CD14-positive monocyte (primary cell): ENCODE data around the gene SLC9A9. TPM values are rescaled to one million over a fixed set of nuclear protein-coding genes. Genes with fewer than 3 reads are reported as not detected.

ENCODE experiments used
- DNase-seq, 3 donors: peaks; one replicate each; pipeline ENCODE4 v3.0.0-alpha.2; 2011 to 2022
- H2AFZ ChIP-seq: 2 replicates; pipeline ENCODE4 v1.6.0; 2012; ENCODE audit warnings: mild to moderate bottlenecking, low read depth, low read length, inconsistent platforms; ENCODE audit not compliant: insufficient read depth, poor library complexity, severe bottlenecking
- H3K27ac ChIP-seq, 2 donors: 1 replicate in 1 of 2; 2 replicates in 1 of 2; pipeline ENCODE4 v1.5.1; 2012 to 2013; ENCODE audit warnings: low read length in 2 of 2, control low read depth in 1 of 2, inconsistent platforms in 1 of 2, low read depth in 1 of 2, mild to moderate bottlenecking in 1 of 2
- H3K27me3 ChIP-seq, 2 donors: one replicate each; pipeline versions ENCODE4 v1.6.0 to v1.6.1; 2011 to 2013; ENCODE audit warnings: low read length in 2 of 2; ENCODE audit not compliant: control insufficient read depth in 2 of 2, insufficient read depth in 2 of 2
- H3K36me3 ChIP-seq, 2 donors: replicated peaks in 1 of 2; 1 replicate in 1 of 2; 2 replicates in 1 of 2; pipeline versions ENCODE4 v1.5.1 to v1.6.1; 2012 to 2013; ENCODE audit warnings: low read length in 2 of 2, control low read depth in 1 of 2, inconsistent platforms in 1 of 2, mild to moderate bottlenecking in 1 of 2; ENCODE audit not compliant: insufficient read depth in 2 of 2, control insufficient read depth in 1 of 2
- H3K4me1 ChIP-seq, 2 donors: 1 replicate in 1 of 2; 2 replicates in 1 of 2; pipeline versions ENCODE4 v1.5.1 to v1.6.1; 2012 to 2013; ENCODE audit warnings: low read length in 2 of 2, control low read depth in 1 of 2, inconsistent platforms in 1 of 2, mild to moderate bottlenecking in 1 of 2, moderate library complexity in 1 of 2; ENCODE audit not compliant: insufficient read depth in 2 of 2, control insufficient read depth in 1 of 2
- H3K4me2 ChIP-seq: replicated peaks from 2 replicates; pipeline ENCODE3; 2012; ENCODE audit warnings: low read length, moderate library complexity, mild to moderate bottlenecking; ENCODE audit not compliant: poor library complexity, severe bottlenecking; ENCODE audit errors: extremely low read depth
- H3K4me3 ChIP-seq, 3 experiments: fragments of 200-600 bp in 1 of 3; sonication (generic) in 1 of 3; replicated peaks in 1 of 3; 1 replicate in 2 of 3; 2 replicates in 1 of 3; pipeline ENCODE4 v1.5.1; 2011 to 2013; ENCODE audit warnings: low read length in 3 of 3, mild to moderate bottlenecking in 3 of 3, control low read depth in 2 of 3, low read depth in 2 of 3, inconsistent platforms in 1 of 3, moderate library complexity in 1 of 3
- H3K79me2 ChIP-seq: 2 replicates; pipeline ENCODE4 v1.6.0; 2012; ENCODE audit warnings: mild to moderate bottlenecking, control low read depth, inconsistent platforms, low read length, moderate library complexity; ENCODE audit not compliant: insufficient read depth
- H3K9ac ChIP-seq: 2 replicates; pipeline ENCODE4 v1.6.0; 2017; ENCODE audit warnings: low read length, mild to moderate bottlenecking; ENCODE audit not compliant: insufficient read depth, poor library complexity, severe bottlenecking
- H3K9me3 ChIP-seq, 2 donors: replicated peaks in 1 of 2; 1 replicate in 1 of 2; 2 replicates in 1 of 2; pipeline versions ENCODE4 v1.5.1 to v1.6.1; 2012 to 2013; ENCODE audit warnings: low read length in 2 of 2, control low read depth in 1 of 2; ENCODE audit not compliant: control insufficient read depth in 1 of 2, insufficient read depth in 1 of 2
- H4K20me1 ChIP-seq: 2 replicates; pipeline ENCODE4 v1.6.0; 2012; ENCODE audit warnings: mild to moderate bottlenecking, low read length, control low read depth, moderate library complexity; ENCODE audit not compliant: insufficient read depth
- H3K27ac Mint-ChIP-seq, 7 donors: one replicate each; pipeline ENCODE4 v1.8.0; 2020; ENCODE audit warnings: mild to moderate bottlenecking in 7 of 7, mixed read lengths in 7 of 7, moderate library complexity in 6 of 7, inconsistent platforms in 2 of 7
- H3K27me3 Mint-ChIP-seq, 3 donors: one replicate each; pipeline ENCODE4 v1.8.0; 2021 to 2022; ENCODE audit warnings: low read depth in 3 of 3, mild to moderate bottlenecking in 3 of 3, mixed read lengths in 3 of 3, moderate library complexity in 3 of 3, inconsistent platforms in 1 of 3
- H3K36me3 Mint-ChIP-seq, 2 donors: one replicate each; pipeline ENCODE4 v1.8.0; 2020; ENCODE audit warnings: mixed read lengths in 2 of 2, inconsistent platforms in 1 of 2, mild to moderate bottlenecking in 1 of 2
- H3K4me1 Mint-ChIP-seq: one replicate; pipeline ENCODE4 v1.8.0; 2020; ENCODE audit warnings: mild to moderate bottlenecking, mixed read lengths
- H3K4me3 Mint-ChIP-seq, 2 donors: one replicate each; pipeline ENCODE4 v1.8.0; 2020; ENCODE audit warnings: mild to moderate bottlenecking in 2 of 2, mixed read lengths in 2 of 2, moderate library complexity in 1 of 2
- H3K9me3 Mint-ChIP-seq, 7 donors: one replicate each; pipeline ENCODE4 v1.8.0; 2020 to 2022; ENCODE audit warnings: mixed read lengths in 7 of 7, mild to moderate bottlenecking in 6 of 7, moderate library complexity in 6 of 7, inconsistent platforms in 2 of 7
- CTCF ChIP-seq: fragments of 200-600 bp; IDR thresholded peaks from one replicate; pipeline ENCODE4 v1.8.0; 2022; ENCODE audit warnings: antibody characterized with exemption, mild to moderate bottlenecking
- WGBS: methylation state at CpG from one replicate; pipeline ENCODE4 v1.1.5; 2013; ENCODE audit warnings: missing lambda C conversion rate; ENCODE audit not compliant: insufficient coverage; 5-methylcytosine and 5-hydroxymethylcytosine counted together
- intact Hi-C, 2 donors: fragments of 100-400 bp; cut with micrococcal nuclease; formaldehyde crosslinking; loops; one replicate each; pipeline versions ENCODE4 v1.15.0 to v1.15.1; 2023
- polyA plus RNA-seq, 3 donors: library from polyadenylated mRNA; depleted of rRNA in 1 of 3; unstranded in 2 of 3; stranded (reverse) in 1 of 3; fragments of 300-500 nt in 2 of 3; fragments of >200 nt in 1 of 3; fragmentation: Illumina TruSeq in 2 of 3; gene quantifications; 1 replicate in 2 of 3; 2 replicates in 1 of 3; pipeline ENCODE4 v1.2.3, GENCODE V29; 2012 to 2021

The SLC9A9 gene
- polyA plus RNA-seq, 3 donors = 14.1 to 32.8 (median 27.0) TPM

GRCh38 chr3:143361589-143361988 lies 486.7 kb downstream of the SLC9A9 start:
- no peak for DNase-seq
- Mint-ChIP-seq H3K27ac (no peak overlapping the region), H3K27me3 (peaks cover 0 to 4% (median 0%) of the 10 kb centered on the region in 3 donors), H3K4me3 (no peak overlapping the region), H3K36me3 (peaks cover 20 to 38% of the 10 kb centered on the region in 2 donors), H3K4me1 (peaks cover 12% of the 10 kb centered on the region), H3K9me3 (peaks cover 0 to 6% (median 2%) of the 10 kb centered on the region in 7 donors)
- Histone ChIP-seq H3K9me3 (no peaks in the 10 kb centered on the region), H3K79me2 (no peaks in the 10 kb centered on the region), H3K36me3 (peaks cover 0 to 8% of the 10 kb centered on the region in 2 donors), H3K4me3 (no peak overlapping the region), H3K4me2 (no peak overlapping the region), H3K27ac (no peak overlapping the region), H3K27me3 (no peaks in the 10 kb centered on the region), H4K20me1 (no peaks in the 10 kb centered on the region), H3K4me1 (peaks cover 0 to 5% of the 10 kb centered on the region in 2 donors), H2AFZ (no peak overlapping the region), H3K9ac (no peak overlapping the region)
- TF ChIP-seq CTCF = no peak
- intact Hi-C loops = no loop called here
- no CpG with 5 or more reads among the region's 2 CpGs for whole genome bisulfite sequencing

GRCh38 chr3:143360244-143360643 lies 488.0 kb downstream of the SLC9A9 start:
- Histone ChIP-seq H3K79me2 (no peaks in the 10 kb centered on the region), H3K4me1 (peaks cover 0 to 5% of the 10 kb centered on the region in 2 donors), H3K9me3 (no peaks in the 10 kb centered on the region), H3K36me3 (peaks cover 0 to 8% of the 10 kb centered on the region in 2 donors), H3K27me3 (no peaks in the 10 kb centered on the region), H3K4me2 (no peak overlapping the region), H4K20me1 (no peaks in the 10 kb centered on the region), H2AFZ (no peak overlapping the region), H3K9ac (no peak overlapping the region), H3K27ac (no peak overlapping the region), H3K4me3 (no peak overlapping the region)
- intact Hi-C loops = no loop called here
- peaks cover 0 to 6% (median 2%) of the 10 kb centered on the region in 7 donors for H3K9me3 Mint-ChIP-seq
- no peak for DNase-seq
- peaks cover 0 to 4% (median 0%) of the 10 kb centered on the region in 3 donors for H3K27me3 Mint-ChIP-seq
- no peak overlapping the region for H3K4me3 Mint-ChIP-seq
- H3K27ac Mint-ChIP-seq = no peak overlapping the region
- H3K36me3 Mint-ChIP-seq = peaks cover 20 to 38% of the 10 kb centered on the region in 2 donors
- TF ChIP-seq CTCF = no peak
- peaks cover 12% of the 10 kb centered on the region for H3K4me1 Mint-ChIP-seq
- 100% methylated on average over 1 of the region's 2 CpGs for WGBS
